CD4-positive, alpha-beta T cell treated with Interleukin-15 for 4 hours (primary cell): ENCODE results near the gene TEAD2.

Source experiments
- DNase-seq: peaks from one replicate; pipeline ENCODE4 v3.0.0-alpha.2; 2020; ENCODE audit warnings: low spot score

TEAD2 gene

GRCh38 chr19:49362048-49362928 lies at the start of gene TEAD2:
Gene TEAD2, minus strand, starts transcription at chr19:49362416. Its CDS starts 2,341 bp downstream, at chr19:49360075.
- DNase-seq: no peak

GRCh38 chr19:49411681-49412326 lies 49.6 kb upstream of the TEAD2 start:
- DNase-seq: no peak

- DNase-seq: peak; percentile 33
Measured at GRCh38 chr19:49409441-49410029, 47.3 kb upstream of the TEAD2 start.

- no peak for DNase-seq
Measured at GRCh38 chr19:49408816-49409440, 46.7 kb upstream of the TEAD2 start.

- DNase-seq: no peak
Measured at GRCh38 chr19:49407482-49408015, 45.3 kb upstream of the TEAD2 start.

- no peak for DNase-seq
Measured at GRCh38 chr19:49407079-49407478, 44.9 kb upstream of the TEAD2 start.

- DNase-seq: no peak
Measured at GRCh38 chr19:49403404-49404187, 41.4 kb upstream of the TEAD2 start.

GRCh38 chr19:49400029-49400428 lies 37.8 kb upstream of the TEAD2 start:
- DNase-seq: no peak

- no peak for DNase-seq
Measured at GRCh38 chr19:49398931-49399330, 36.7 kb upstream of the TEAD2 start.

- no peak for DNase-seq
Measured at GRCh38 chr19:49398001-49398615, 35.9 kb upstream of the TEAD2 start.

- DNase-seq: no peak
Measured at GRCh38 chr19:49396738-49397505, 34.7 kb upstream of the TEAD2 start.

- no peak for DNase-seq
Measured at GRCh38 chr19:49395581-49396407, 33.6 kb upstream of the TEAD2 start.

- DNase-seq: no peak
Measured at GRCh38 chr19:49393881-49394280, 31.7 kb upstream of the TEAD2 start.

GRCh38 chr19:49391581-49392399 lies 29.6 kb upstream of the TEAD2 start:
- peak; percentile 87 for DNase-seq

- DNase-seq: no peak
Measured at GRCh38 chr19:49390929-49391359, 28.7 kb upstream of the TEAD2 start.

GRCh38 chr19:49390131-49390928 lies 28.1 kb upstream of the TEAD2 start:
- no peak for DNase-seq

- DNase-seq: no peak
Measured at GRCh38 chr19:49389406-49389805, 27.2 kb upstream of the TEAD2 start.
